RWPE2 (cell line): ENCODE data around the gene SYT15.
"Not testable (repeated sequence)": the region's sequence is repeated elsewhere in the genome, so short reads cannot be mapped to it uniquely, and the experiment has no call there.

Experiments
- ATAC-seq: fragments of 200-7000 bp; cut with Tn5 transposase; 3 replicates; pipeline ENCODE4 v1.9.1; 2021; ENCODE audit warnings: low read depth
- DNase-seq: peaks from one replicate; pipeline ENCODE4 v3.0.0-alpha.2; 2020; ENCODE audit warnings: low spot score
- H3K27ac ChIP-seq: fragments of 450-650 bp; 2 replicates; pipeline ENCODE4 v1.5.1; 2017; ENCODE audit warnings: mild to moderate bottlenecking; ENCODE audit not compliant: poor library complexity, severe bottlenecking
- H3K27me3 ChIP-seq: fragments of 250-450 bp; sonication (Bioruptor Pico); 2 replicates; pipeline ENCODE4 v1.5.1; 2021; ENCODE audit warnings: mild to moderate bottlenecking, moderate library complexity; ENCODE audit not compliant: insufficient read depth, poor library complexity, severe bottlenecking
- H3K36me3 ChIP-seq: fragments of 250-450 bp; sonication (Bioruptor Pico); 2 replicates; pipeline ENCODE4 v1.5.1; 2020; ENCODE audit warnings: low read depth, mild to moderate bottlenecking, moderate library complexity
- H3K4me1 ChIP-seq: fragments of 250-450 bp; sonication (Bioruptor Pico); 2 replicates; pipeline ENCODE4 v1.5.1; 2021; ENCODE audit warnings: mild to moderate bottlenecking, moderate library complexity; ENCODE audit not compliant: insufficient read depth, poor library complexity, severe bottlenecking
- H3K4me3 ChIP-seq: fragments of 250-450 bp; sonication (Bioruptor Pico); 2 replicates; pipeline ENCODE4 v1.5.1; 2021; ENCODE audit warnings: mild to moderate bottlenecking, moderate library complexity; ENCODE audit not compliant: severe bottlenecking
- H3K9me3 ChIP-seq: fragments of 250-450 bp; sonication (Bioruptor Pico); 2 replicates; pipeline ENCODE4 v1.5.1; 2021; ENCODE audit warnings: mild to moderate bottlenecking, moderate library complexity; ENCODE audit not compliant: severe bottlenecking

Gene SYT15

GRCh38 chr10:46594453-46595063 is 15.6 kb downstream of the SYT15 start:
- not testable (repeated sequence) for ATAC-seq, H3K27ac ChIP-seq, H3K27me3 ChIP-seq

GRCh38 chr10:46596570-46596969 is 17.6 kb downstream of the SYT15 start:
- not testable (repeated sequence) for H3K4me3 ChIP-seq, H3K36me3 ChIP-seq, H3K4me1 ChIP-seq, H3K27ac ChIP-seq, H3K27me3 ChIP-seq, DNase-seq, H3K9me3 ChIP-seq
- peak; percentile 38 for ATAC-seq

More at GRCh38 chr10:46594453-46595063, 15.6 kb downstream of the SYT15 start:
- DNase-seq, H3K36me3 ChIP-seq, H3K4me1 ChIP-seq, H3K4me3 ChIP-seq, H3K9me3 ChIP-seq: not testable (repeated sequence)

GRCh38 chr10:46597616-46598246 is 18.8 kb downstream of the SYT15 start:
- H3K4me3 ChIP-seq: not testable (repeated sequence)
- ATAC-seq: peak; percentile 84

GRCh38 chr10:46600516-46600915 is 21.6 kb downstream of the SYT15 start:
- not testable (repeated sequence) for H3K27me3 ChIP-seq, H3K4me3 ChIP-seq, H3K36me3 ChIP-seq, H3K27ac ChIP-seq, ATAC-seq, H3K9me3 ChIP-seq, H3K4me1 ChIP-seq, DNase-seq

More at GRCh38 chr10:46597616-46598246, 18.8 kb downstream of the SYT15 start:
- not testable (repeated sequence) for H3K27ac ChIP-seq, H3K4me1 ChIP-seq, H3K36me3 ChIP-seq, H3K9me3 ChIP-seq, H3K27me3 ChIP-seq, DNase-seq

GRCh38 chr10:46615540-46615939 is 36.6 kb downstream of the SYT15 start:
- H3K27ac ChIP-seq, H3K4me1 ChIP-seq, H3K27me3 ChIP-seq, H3K9me3 ChIP-seq, DNase-seq, H3K36me3 ChIP-seq, ATAC-seq, H3K4me3 ChIP-seq: not testable (repeated sequence)

- H3K9me3 ChIP-seq, H3K4me3 ChIP-seq, H3K27me3 ChIP-seq, H3K4me1 ChIP-seq, DNase-seq, H3K36me3 ChIP-seq, H3K27ac ChIP-seq, ATAC-seq: not testable (repeated sequence)
Measured at GRCh38 chr10:46616227-46616626, 37.3 kb downstream of the SYT15 start.

GRCh38 chr10:46617134-46617533 is 38.2 kb downstream of the SYT15 start:
- not testable (repeated sequence) for ATAC-seq, H3K27me3 ChIP-seq, H3K9me3 ChIP-seq, H3K27ac ChIP-seq, DNase-seq, H3K4me1 ChIP-seq, H3K36me3 ChIP-seq, H3K4me3 ChIP-seq

GRCh38 chr10:46617913-46618312 is 39.0 kb downstream of the SYT15 start:
- not testable (repeated sequence) for H3K27ac ChIP-seq, H3K9me3 ChIP-seq

GRCh38 chr10:46623899-46624654 is 45.1 kb downstream of the SYT15 start:
- H3K36me3 ChIP-seq, H3K27me3 ChIP-seq, H3K27ac ChIP-seq, ATAC-seq, DNase-seq, H3K4me3 ChIP-seq, H3K9me3 ChIP-seq, H3K4me1 ChIP-seq: not testable (repeated sequence)

More at GRCh38 chr10:46617913-46618312, 39.0 kb downstream of the SYT15 start:
- H3K4me1 ChIP-seq, H3K4me3 ChIP-seq, H3K36me3 ChIP-seq, ATAC-seq, H3K27me3 ChIP-seq, DNase-seq: not testable (repeated sequence)

GRCh38 chr10:46629805-46630204 is 50.9 kb downstream of the SYT15 start:
- H3K4me1 ChIP-seq, H3K36me3 ChIP-seq, ATAC-seq, DNase-seq, H3K4me3 ChIP-seq, H3K9me3 ChIP-seq, H3K27me3 ChIP-seq, H3K27ac ChIP-seq: not testable (repeated sequence)

- H3K27ac ChIP-seq, H3K9me3 ChIP-seq, H3K27me3 ChIP-seq, H3K36me3 ChIP-seq, H3K4me1 ChIP-seq, ATAC-seq, DNase-seq, H3K4me3 ChIP-seq: not testable (repeated sequence)
Measured at GRCh38 chr10:46630816-46631215, 51.9 kb downstream of the SYT15 start.
